ENCODE data around the gene TCTN3. TPM values are rescaled to one million over a fixed set of nuclear protein-coding genes. Genes with fewer than 3 reads are reported as not detected.
A peak's percentile ranks its signal among the peaks of the same experiment; 100 is the strongest.

The TCTN3 gene
- total and polyA plus RNA-seq, 2 of the 13 experiments (the other 11 are each of a cell fraction or from before 2014, with no cell fraction given), result 53.3 to 60.0 TPM

DNA sequence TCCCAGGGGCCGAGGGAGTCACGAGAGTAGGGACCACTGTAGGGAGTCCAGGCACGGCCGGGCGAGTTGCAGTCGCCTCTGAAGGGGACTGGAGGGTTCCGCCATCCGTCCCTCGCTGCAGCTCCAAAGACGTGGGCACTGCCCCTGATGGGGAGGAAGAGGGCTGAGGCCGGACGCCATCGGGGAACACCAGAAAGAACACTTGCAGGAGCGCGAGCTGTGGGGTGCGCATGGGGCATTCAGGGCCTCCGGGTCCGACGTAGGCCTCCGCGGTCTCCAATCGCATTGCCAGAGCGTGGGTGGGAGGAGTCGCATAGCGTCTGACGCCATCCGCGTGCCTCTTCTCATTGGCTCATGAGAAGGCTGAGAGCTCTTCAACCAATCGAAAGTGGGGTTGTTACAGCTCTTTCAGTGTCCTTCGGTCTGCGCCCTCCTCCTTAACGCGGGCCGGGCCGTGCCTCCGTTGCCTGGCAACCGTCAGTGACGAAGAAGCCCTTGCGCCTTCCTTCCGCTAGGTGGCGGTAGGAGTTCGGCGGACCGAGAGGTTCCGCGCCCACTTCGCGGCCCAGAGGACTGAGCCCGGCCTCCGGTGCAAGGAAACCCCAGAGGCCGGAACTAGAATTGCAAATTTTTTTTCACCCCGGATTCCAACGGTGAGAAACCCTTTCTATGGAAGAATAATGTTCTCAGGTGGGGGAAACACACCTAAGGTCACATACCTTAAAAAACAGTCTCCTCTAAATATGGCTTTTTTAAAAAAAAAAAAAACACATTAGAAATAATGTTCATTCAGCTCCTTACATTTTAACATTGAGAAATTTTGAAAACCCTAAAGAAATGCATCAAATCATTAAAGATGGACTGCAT lies at the start of gene TCTN3 (continued):
- TF ChIP-seq HNF4G (IDR thresholded peaks at IDR 0.05; ENCODE audit: borderline replicate concordance, low read depth, low read length) (no peak), HNF4G (CRISPR knock-in tag; IDR thresholded peaks at IDR 0.05; ENCODE audit: borderline replicate concordance, low read depth) (no peak), PRDM4 (CRISPR knock-in tag; IDR thresholded peaks at IDR 0.05; ENCODE audit: borderline replicate concordance) (no peak), ZNF530 (CRISPR knock-in tag; IDR thresholded peaks at IDR 0.05; ENCODE audit: low read depth) (no peak), CENPX (CRISPR knock-in tag; IDR thresholded peaks at IDR 0.05) (no peak), GFI1 (CRISPR knock-in tag; IDR thresholded peaks at IDR 0.05; ENCODE audit: borderline replicate concordance) (peak; percentile 77; the same call in 1 of the 2 replicates), ZNF326 (CRISPR knock-in tag; IDR thresholded peaks at IDR 0.05; ENCODE audit: borderline replicate concordance) (no peak; the same call in 1 of the 2 replicates), ZNF121 (CRISPR knock-in tag; IDR thresholded peaks at IDR 0.05) (no peak), ZNF337 (CRISPR knock-in tag; IDR thresholded peaks at IDR 0.05; ENCODE audit: borderline replicate concordance, low read depth) (no peak), ZNF30 (CRISPR knock-in tag; IDR thresholded peaks at IDR 0.05) (no peak), ASH2L (IDR thresholded peaks at IDR 0.05; ENCODE audit: insufficient read length, low read depth, low read length) (peak; percentile 76), HMG20A (CRISPR knock-in tag; IDR thresholded peaks at IDR 0.05; ENCODE audit: borderline replicate concordance) (no peak), FOSL2 (CRISPR knock-in tag; IDR thresholded peaks at IDR 0.05) (peak; percentile 64), ZFP36L1 (CRISPR knock-in tag; IDR thresholded peaks at IDR 0.05) (no peak), ZNF616 (CRISPR knock-in tag; IDR thresholded peaks at IDR 0.05; ENCODE audit: low read depth) (no peak), ZNF781 (CRISPR knock-in tag; IDR thresholded peaks at IDR 0.05; ENCODE audit: borderline replicate concordance, not compliant biosample characterization) (no peak), ETV6 (CRISPR knock-in tag; conservative IDR thresholded peaks at IDR 0.05) (no peak), PCBP2 (optimal IDR thresholded peaks at IDR 0.05; ENCODE audit: low read depth, low read length, poor library complexity, severe bottlenecking) (no peak), TOE1 (CRISPR knock-in tag; IDR thresholded peaks at IDR 0.05) (no peak), NRL (CRISPR knock-in tag; IDR thresholded peaks at IDR 0.05; ENCODE audit: borderline replicate concordance) (peak; percentile 94), ZNF232 (CRISPR knock-in tag; IDR thresholded peaks at IDR 0.05; ENCODE audit: borderline replicate concordance) (peak; percentile 85; the same call in 1 of the 2 replicates), DMAP1 (CRISPR knock-in tag; IDR thresholded peaks at IDR 0.05) (peak; percentile 82; the same call in 1 of the 2 replicates), CREBL2 (CRISPR knock-in tag; IDR thresholded peaks at IDR 0.05; ENCODE audit: borderline replicate concordance) (no peak), ZNF207 (IDR thresholded peaks at IDR 0.05; ENCODE audit: borderline replicate concordance) (no peak)
- TF ChIP-seq, protein P1, sequence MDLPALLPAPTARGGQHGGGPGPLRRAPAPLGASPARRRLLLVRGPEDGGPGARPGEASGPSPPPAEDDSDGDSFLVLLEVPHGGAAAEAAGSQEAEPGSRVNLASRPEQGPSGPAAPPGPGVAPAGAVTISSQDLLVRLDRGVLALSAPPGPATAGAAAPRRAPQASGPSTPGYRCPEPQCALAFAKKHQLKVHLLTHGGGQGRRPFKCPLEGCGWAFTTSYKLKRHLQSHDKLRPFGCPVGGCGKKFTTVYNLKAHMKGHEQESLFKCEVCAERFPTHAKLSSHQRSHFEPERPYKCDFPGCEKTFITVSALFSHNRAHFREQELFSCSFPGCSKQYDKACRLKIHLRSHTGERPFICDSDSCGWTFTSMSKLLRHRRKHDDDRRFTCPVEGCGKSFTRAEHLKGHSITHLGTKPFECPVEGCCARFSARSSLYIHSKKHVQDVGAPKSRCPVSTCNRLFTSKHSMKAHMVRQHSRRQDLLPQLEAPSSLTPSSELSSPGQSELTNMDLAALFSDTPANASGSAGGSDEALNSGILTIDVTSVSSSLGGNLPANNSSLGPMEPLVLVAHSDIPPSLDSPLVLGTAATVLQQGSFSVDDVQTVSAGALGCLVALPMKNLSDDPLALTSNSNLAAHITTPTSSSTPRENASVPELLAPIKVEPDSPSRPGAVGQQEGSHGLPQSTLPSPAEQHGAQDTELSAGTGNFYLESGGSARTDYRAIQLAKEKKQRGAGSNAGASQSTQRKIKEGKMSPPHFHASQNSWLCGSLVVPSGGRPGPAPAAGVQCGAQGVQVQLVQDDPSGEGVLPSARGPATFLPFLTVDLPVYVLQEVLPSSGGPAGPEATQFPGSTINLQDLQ (CRISPR knock-in tag; IDR thresholded peaks at IDR 0.05), result no peak

Measured in HepG2 (cell line).